Gastroesophageal sphincter (tissue), 4 donors: Measurements from ENCODE around the gene FBXW4. TPM values are rescaled to one million over a fixed set of nuclear protein-coding genes. Genes with fewer than 3 reads are reported as not detected.

ENCODE experiments used
- ATAC-seq: fragments of 150-250 bp; one replicate; pipeline ENCODE4 v1.9.1; 2016; ENCODE audit warnings: mild to moderate bottlenecking, moderate library complexity
- H3K27ac ChIP-seq, 4 donors: fragments of 200-600 bp; sonication (generic) in 3 of 4; 1 replicate in 3 of 4; 2 replicates in 1 of 4; pipeline ENCODE4 v1.5.1; 2016 to 2019
- H3K27me3 ChIP-seq: fragments of 200-600 bp; sonication (generic); one replicate; pipeline ENCODE4 v1.5.1; 2019
- H3K36me3 ChIP-seq, 2 donors: fragments of 200-600 bp; sonication (generic); one replicate each; pipeline ENCODE4 v1.5.1; 2019; ENCODE audit warnings: control low read depth in 1 of 2
- H3K4me1 ChIP-seq, 3 donors: fragments of 200-600 bp; sonication (generic); 1 replicate in 2 of 3; 2 replicates in 1 of 3; pipeline ENCODE4 v1.5.1; 2016 to 2019; ENCODE audit warnings: control low read depth in 2 of 3
- H3K4me3 ChIP-seq, 2 donors: fragments of 200-600 bp; sonication (generic); one replicate each; pipeline ENCODE4 v1.5.1; 2019; ENCODE audit warnings: mild to moderate bottlenecking in 1 of 2, moderate library complexity in 1 of 2
- H3K9me3 ChIP-seq, 3 donors: fragments of 200-600 bp; sonication (generic); one replicate each; pipeline ENCODE4 v1.5.1; 2017 to 2019; ENCODE audit warnings: control low read depth in 2 of 3
- EP300 ChIP-seq: sonication (generic); formaldehyde crosslinking; IDR thresholded peaks from one replicate; pipeline ENCODE4 v1.6.1; 2017; ENCODE audit warnings: antibody characterized with exemption, mild to moderate bottlenecking
- POLR2AphosphoS5 ChIP-seq: sonication (generic); formaldehyde crosslinking; IDR thresholded peaks from one replicate; pipeline ENCODE4 v1.6.1; 2017; ENCODE audit warnings: antibody characterized with exemption
- WGBS, 2 donors: methylation state at CpG; one replicate each; pipeline ENCODE4 v1.1.5; 2018; ENCODE audit warnings: low coverage in 1 of 2; 5-methylcytosine and 5-hydroxymethylcytosine counted together
- small RNA-seq, 4 donors: library from RNA; depleted of rRNA; stranded (forward); fragments of <200 nt; gene quantifications; one replicate each; pipeline ENCODE3, GENCODE V24; 2016
- total RNA-seq, 4 donors: library from RNA; depleted of rRNA; stranded (reverse); fragments of >200 nt; gene quantifications; one replicate each; pipeline ENCODE4 v1.1.0, GENCODE V29; 2016
- TF ChIP-seq, protein P1 (sequence below), 4 experiments: fragments of 200-600 bp in 2 of 4; fragments of 450-650 bp in 2 of 4; sonication (generic) in 1 of 4; IDR thresholded peaks; one replicate each; pipeline ENCODE4 v1.5.1; 2017 to 2019; ENCODE audit warnings: antibody characterized with exemption in 4 of 4, mild to moderate bottlenecking in 2 of 4, moderate library complexity in 2 of 4

FBXW4 gene
- total RNA-seq, 4 donors from 2014 or later = 85.4 to 131 (median 112) TPM

DNA sequence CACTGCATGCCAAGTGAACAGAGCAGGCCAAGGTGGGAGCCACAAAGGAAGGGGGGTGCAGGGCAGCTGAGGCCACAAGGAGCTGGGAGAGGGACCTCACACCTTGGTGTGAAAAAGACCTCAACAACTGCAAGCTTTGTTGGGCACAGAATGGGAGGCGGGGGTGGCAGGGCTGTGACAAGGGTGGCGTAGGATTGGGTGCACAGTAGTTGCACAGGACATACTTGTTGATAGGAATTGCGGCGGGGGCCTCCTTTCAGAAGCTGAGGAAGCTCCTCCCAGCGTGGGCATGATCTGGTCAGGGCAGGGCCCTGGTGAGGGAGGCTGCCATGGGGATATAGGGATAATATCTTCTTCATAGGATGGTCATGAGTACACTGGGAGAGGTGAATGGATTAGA, 132.7 kb downstream of the FBXW4 start:
- H3K4me1 ChIP-seq = peaks cover 0 to 10% (median 7%) of the 10 kb centered on the region in 3 donors
- no peak overlapping the region for H3K4me3 ChIP-seq
- H3K36me3 ChIP-seq = no peaks in the 10 kb centered on the region
- no peaks in the 10 kb centered on the region for H3K9me3 ChIP-seq
- WGBS, 2 donors = 75 to 100% methylated on average over 1 to 2 of the region's 5 CpGs
- no peak for TF ChIP-seq EP300
- H3K27ac ChIP-seq = no peak overlapping the region
- peaks cover 75% of the 10 kb centered on the region for H3K27me3 ChIP-seq
- no peak for ATAC-seq

GRCh38 chr10:101561068-101561915, 133.7 kb downstream of the FBXW4 start:
- TF ChIP-seq EP300 (no peak), POLR2AphosphoS5 (no peak)
- TF ChIP-seq, protein P1, sequence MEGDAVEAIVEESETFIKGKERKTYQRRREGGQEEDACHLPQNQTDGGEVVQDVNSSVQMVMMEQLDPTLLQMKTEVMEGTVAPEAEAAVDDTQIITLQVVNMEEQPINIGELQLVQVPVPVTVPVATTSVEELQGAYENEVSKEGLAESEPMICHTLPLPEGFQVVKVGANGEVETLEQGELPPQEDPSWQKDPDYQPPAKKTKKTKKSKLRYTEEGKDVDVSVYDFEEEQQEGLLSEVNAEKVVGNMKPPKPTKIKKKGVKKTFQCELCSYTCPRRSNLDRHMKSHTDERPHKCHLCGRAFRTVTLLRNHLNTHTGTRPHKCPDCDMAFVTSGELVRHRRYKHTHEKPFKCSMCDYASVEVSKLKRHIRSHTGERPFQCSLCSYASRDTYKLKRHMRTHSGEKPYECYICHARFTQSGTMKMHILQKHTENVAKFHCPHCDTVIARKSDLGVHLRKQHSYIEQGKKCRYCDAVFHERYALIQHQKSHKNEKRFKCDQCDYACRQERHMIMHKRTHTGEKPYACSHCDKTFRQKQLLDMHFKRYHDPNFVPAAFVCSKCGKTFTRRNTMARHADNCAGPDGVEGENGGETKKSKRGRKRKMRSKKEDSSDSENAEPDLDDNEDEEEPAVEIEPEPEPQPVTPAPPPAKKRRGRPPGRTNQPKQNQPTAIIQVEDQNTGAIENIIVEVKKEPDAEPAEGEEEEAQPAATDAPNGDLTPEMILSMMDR (IDR thresholded peaks at IDR 0.05) = no peak
- peaks cover 0 to 4% (median 2%) of the 10 kb centered on the region in 3 donors for H3K4me1 ChIP-seq
- no peak overlapping the region for H3K27ac ChIP-seq
- H3K4me3 ChIP-seq = no peak overlapping the region
- H3K9me3 ChIP-seq = no peaks in the 10 kb centered on the region
- 100% methylated on average over 1 of the region's 15 CpGs; no CpG with 5 or more reads in 1 of the 2 donors for WGBS, 2 donors
- peaks cover 66% of the 10 kb centered on the region for H3K27me3 ChIP-seq
- ATAC-seq = no peak
- H3K36me3 ChIP-seq = no peaks in the 10 kb centered on the region

Small RNA genes lying within 50 kb of the gene (small RNA-seq; reads per million reads assigned to genes)
- 0 to 0.09 (median 0) reads per million in 4 donors for gene MIR3158-1
- 0 reads per million in 4 donors for gene RNU6-1165P

Other genes starting within 250 kb of the FBXW4 start
- gene POLL, start 106.9 kb downstream of the FBXW4 start, total RNA-seq = 10 to 100 TPM; 21.6 to 28.8 (median 24.4) TPM
- 10 to 100 TPM; 13.4 to 30.1 (median 24.5) TPM for gene DPCD, start 106.8 kb downstream of the FBXW4 start, total RNA-seq
- not detected for gene FGF8, start 80.9 kb upstream of the FBXW4 start, total RNA-seq
- 10 to 100 TPM; 11.4 to 28.2 (median 21.8) TPM for gene NPM3, start 88.3 kb upstream of the FBXW4 start, total RNA-seq
- 100 to 1,000 TPM in 2 of 4 donors, 10 to 100 TPM in 2; 92.5 to 163 (median 115) TPM for gene OGA, start 123.3 kb upstream of the FBXW4 start, total RNA-seq
- 1 to 10 TPM in 1 of 4 donors, under 1 TPM in 2, not detected in 1; 0.78 to 2.4 (median 0.89) TPM for gene KCNIP2, start 148.6 kb upstream of the FBXW4 start, total RNA-seq